ENCODE data around the gene TNFAIP8.
"Not testable (repeated sequence)": the region's sequence is repeated elsewhere in the genome, so short reads cannot be mapped to it uniquely, and the experiment has no call there.

Gene TNFAIP8

DNA sequence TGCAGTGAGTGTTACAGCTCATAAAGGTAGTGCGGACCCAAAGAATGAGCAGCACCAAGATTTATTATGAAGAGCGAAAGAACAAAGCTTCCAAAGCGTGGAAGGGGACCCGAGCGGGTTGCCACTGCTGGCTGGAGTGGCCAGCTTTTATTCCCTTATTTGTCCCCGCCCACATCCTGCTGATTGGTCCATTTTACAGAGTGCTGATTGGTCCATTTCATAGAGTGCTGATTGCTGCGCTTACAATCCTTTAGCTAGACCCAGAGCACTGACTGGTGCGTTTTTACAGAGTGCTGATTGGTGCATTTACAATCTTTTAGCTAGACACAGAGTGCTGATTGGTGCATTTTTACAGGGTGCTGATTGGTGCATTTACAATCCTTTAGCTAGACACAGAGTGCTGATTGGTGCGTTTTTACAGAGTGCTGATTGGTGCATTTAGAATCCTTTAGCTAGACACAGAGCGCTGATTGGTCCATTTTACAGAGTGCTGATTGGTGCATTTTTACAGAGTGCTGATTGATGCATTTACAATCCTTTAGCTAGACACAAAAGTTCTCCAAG is 76.9 kb downstream of the TNFAIP8 start:
- DNase-seq = not testable (repeated sequence)

DNA sequence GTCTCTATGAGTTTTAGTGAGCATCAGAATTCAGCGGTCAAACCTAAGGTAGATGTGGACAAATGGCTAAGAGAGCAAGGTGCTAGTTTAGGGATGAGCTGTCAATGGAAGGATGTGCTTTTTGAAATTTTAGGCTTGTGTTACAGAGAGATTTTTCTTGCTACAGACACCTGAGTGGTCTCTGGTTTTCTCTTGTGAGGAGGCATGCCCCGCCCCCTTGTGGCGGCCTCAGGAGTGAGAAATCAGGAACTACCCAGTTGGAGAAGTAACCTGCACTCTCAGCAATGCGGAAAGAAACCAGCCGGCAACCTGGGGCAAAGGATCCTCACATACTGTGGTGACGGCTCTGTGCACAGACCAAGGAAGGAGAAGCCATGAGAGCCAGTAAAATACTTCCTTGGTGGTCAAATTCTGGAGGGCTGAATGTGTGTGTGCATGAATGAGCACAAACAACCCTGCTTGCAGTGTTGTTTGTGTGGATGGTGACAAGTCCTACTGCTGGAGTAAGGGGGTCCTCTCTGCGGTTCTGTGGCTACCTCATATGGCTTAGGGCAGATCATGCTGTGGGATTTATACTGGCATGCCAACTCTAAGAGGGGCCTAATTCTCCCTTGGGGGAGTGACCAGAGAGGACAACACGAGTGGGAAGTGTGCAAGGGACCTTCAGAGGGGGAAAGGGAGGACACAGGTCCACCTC is 79.8 kb downstream of the TNFAIP8 start:
- peak; percentile 66 for DNase-seq

DNA sequence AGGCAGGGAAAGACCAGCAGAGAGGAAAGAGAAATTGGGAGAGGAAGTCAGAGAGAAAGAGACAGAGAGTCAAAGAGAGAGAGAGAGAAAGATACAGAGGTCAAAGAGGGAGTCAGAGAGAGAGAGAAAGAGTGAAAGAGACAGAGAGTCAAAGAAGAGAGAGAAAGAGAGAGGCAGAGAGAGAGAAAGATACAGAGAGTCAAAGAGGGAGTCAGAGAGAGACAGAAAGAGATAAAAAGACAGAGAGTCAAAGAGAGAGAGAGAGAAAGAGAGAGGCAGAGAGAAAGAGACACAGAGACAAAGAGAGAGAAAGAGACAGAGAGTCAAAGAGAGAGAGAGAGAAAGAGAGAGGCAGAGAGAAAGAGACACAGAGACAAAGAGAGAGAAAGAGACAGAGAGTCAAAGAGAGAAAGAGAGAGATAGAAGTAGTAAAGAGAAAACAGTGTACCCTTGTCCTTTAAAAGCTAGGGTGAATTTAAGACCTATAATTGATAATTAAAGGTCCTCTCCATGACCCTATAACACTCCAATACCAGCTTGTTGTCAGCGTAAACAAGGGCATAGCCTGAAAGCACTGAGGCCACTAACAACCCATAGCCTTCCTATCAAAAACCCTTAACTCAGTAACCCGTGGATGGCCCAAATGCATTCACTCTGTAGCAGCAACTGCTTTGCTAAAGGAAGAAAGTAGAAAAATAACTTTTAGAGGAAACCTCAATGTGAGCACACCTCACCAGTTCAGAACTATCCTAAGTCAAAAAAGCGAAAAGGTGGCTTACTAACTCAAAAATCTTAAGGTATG is 82.2 kb downstream of the TNFAIP8 start:
- DNase-seq = not testable (repeated sequence)

DNA sequence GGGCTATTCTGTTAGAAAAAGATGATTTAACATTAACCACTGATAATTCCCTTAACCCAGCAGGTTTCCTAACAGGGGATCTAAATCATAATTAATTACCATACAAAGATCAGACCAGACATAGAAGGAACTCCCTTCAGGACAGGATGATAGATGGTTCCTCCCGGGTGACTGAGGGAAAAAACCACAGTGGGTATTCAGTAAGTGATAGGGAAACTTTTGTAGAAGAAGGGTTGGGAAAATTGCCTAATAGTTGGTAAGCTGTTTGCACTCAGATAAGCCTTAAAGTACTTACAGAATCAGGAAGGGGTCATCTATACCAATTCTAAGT is 82.7 kb downstream of the TNFAIP8 start:
- DNase-seq = not testable (repeated sequence)

GRCh38 chr5:119439140-119439631 is 83.4 kb downstream of the TNFAIP8 start:
- DNase-seq = no peak

DNA sequence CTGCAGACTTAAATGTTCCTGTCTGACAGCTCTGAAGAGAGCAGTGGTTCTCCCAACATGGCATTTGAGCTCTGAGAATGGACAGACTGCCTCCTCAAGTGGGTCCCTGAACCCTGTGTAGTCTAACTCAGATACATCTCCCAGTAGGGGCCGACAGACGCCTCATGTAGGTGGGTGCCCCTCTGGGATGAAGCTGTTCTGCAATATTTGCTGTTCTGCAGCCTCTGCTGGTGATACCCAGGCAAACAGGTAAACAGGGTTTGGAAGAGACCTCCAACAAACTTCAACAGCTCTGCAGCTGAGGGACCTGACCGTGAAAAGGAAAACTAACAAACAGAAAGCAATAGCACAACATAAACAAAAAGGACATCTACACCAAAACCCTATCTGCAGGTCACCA is 83.8 kb downstream of the TNFAIP8 start:
- DNase-seq = not testable (repeated sequence)

GRCh38 chr5:119444643-119445042 is 88.8 kb downstream of the TNFAIP8 start:
- DNase-seq = not testable (repeated sequence)

- no peak for DNase-seq
Observed at GRCh38 chr5:119445544-119445943, 89.7 kb downstream of the TNFAIP8 start.
